ENCODE measurements around the gene ELOVL7. TPM values are rescaled to one million over a fixed set of nuclear protein-coding genes. Genes with fewer than 3 reads are reported as not detected.

The ELOVL7 gene
- total and polyA plus RNA-seq, 2 of the 4 experiments (the other 2 are of a cell fraction), result 0.18 TPM; not detected in 1

DNA sequence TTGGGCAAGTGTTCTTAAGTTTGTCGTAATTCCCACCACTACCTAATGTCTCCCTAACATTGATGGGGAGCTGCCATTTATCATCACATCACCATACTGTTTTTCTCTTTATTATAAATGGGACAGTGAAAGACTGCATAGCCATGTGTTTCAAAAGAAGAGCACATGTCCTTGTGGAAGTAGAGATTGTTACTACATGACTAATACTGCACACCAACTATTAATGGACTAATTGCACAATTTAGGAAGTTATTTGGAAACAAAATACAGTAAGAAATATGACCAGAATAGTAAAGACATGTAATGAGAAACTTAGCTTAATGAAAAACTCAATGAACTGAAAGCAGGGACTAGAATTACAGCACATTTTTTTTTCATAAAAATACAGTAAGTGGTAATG, 12.0 kb upstream of the ELOVL7 start:
- WGBS, 2 experiments (ENCODE audit: extremely low coverage in 2 of 2, insufficient read length in 1 of 2), result no CpG with 5 or more reads among the region's 1 CpG
- CTCF ChIA-PET, result no interaction called here

More for the DNA sequence above, 12.0 kb upstream of the ELOVL7 start:
- H3K9ac ChIP-seq (ENCODE audit: low read depth, low read length), result no peak overlapping the region
- no peak overlapping the region for H3K14ac ChIP-seq (replicated peaks; ENCODE audit: low read depth, low read length)
- peak; percentile 29 for DNase-seq
- no peaks in the 10 kb centered on the region; the same call in 1 of the 2 replicates for H3K27me3 ChIP-seq (ENCODE audit: control insufficient read depth, insufficient read depth, low read length)
- no peak overlapping the region for H2AK9ac ChIP-seq (replicated peaks; ENCODE audit: low read depth, low read length, poor library complexity)
- dilution Hi-C loops (cut with HindIII; ENCODE audit: low sequenced_read_pairs, unreplicated experiment) (no loop called here), intact Hi-C loops (cut with micrococcal nuclease) (no loop called here), in situ Hi-C loops (cut with MboI; ENCODE audit: low sequenced_read_pairs) (no loop called here)
- no peak overlapping the region for H3K23ac ChIP-seq (ENCODE audit: low read depth, low read length)
- no peak overlapping the region for H2AK5ac ChIP-seq (ENCODE audit: low read depth, low read length)
- no TSS peak for BruUV-seq (replicated peaks)
- POLR2A ChIA-PET (ENCODE audit: unreplicated experiment), result no interaction called here
- no peaks in the 10 kb centered on the region for H3K9me3 ChIP-seq (ENCODE audit: control insufficient read depth, insufficient read depth, low read length)
- H2AFZ ChIP-seq (replicated peaks; ENCODE audit: low read length, poor library complexity), result no peak overlapping the region
- H3K4ac ChIP-seq (ENCODE audit: low read depth, low read length), result no peak overlapping the region
- no peak overlapping the region for H2BK15ac ChIP-seq (ENCODE audit: low read depth, low read length)
- H2BK120ac ChIP-seq (ENCODE audit: low read depth, low read length), result no peak overlapping the region
- H3K9me1 ChIP-seq (ENCODE audit: insufficient read depth, low read length), result no peaks in the 10 kb centered on the region
- H3K4me3 ChIP-seq (ENCODE audit: insufficient read depth, low read depth, low read length), result no peak overlapping the region
- no peaks in the 10 kb centered on the region for H3K79me1 ChIP-seq (ENCODE audit: low read depth in 1 of 2, low read length in 2 of 2)
- H4K5ac ChIP-seq (ENCODE audit: low read depth, low read length), result no peak overlapping the region
- H3K18ac ChIP-seq (ENCODE audit: low read depth, low read length), result no peak overlapping the region
- ATAC-seq (ENCODE audit: low read depth), result peak; percentile 32; the same call in 1 of the 2 replicates
- no peaks in the 10 kb centered on the region for H3K4me1 ChIP-seq (ENCODE audit: control insufficient read depth, insufficient read depth, low read length)
- H2BK20ac ChIP-seq (ENCODE audit: low read depth, low read length), result no peak overlapping the region
- no peak overlapping the region for H3K27ac ChIP-seq (ENCODE audit: insufficient read depth, low read length)
- H2BK5ac ChIP-seq (ENCODE audit: low read depth, low read length, poor library complexity, severe bottlenecking), result no peak overlapping the region
- no peaks in the 10 kb centered on the region for H3K36me3 ChIP-seq (ENCODE audit: control insufficient read depth, insufficient read depth, low read length)
- no peak overlapping the region for H4K91ac ChIP-seq (ENCODE audit: insufficient read depth, low read depth, low read length)
- TF ChIP-seq MXI1 (IDR thresholded peaks at IDR 0.05; ENCODE audit: borderline replicate concordance, low read depth, low read length), result peak; percentile 45; the same call in 1 of the 2 replicates
- TF ChIP-seq CEBPB (IDR thresholded peaks at IDR 0.05; ENCODE audit: low read depth, low read length), result peak; percentile 66; the same call in 1 of the 2 replicates
- no peak for TF ChIP-seq MAZ (IDR thresholded peaks at IDR 0.05; ENCODE audit: borderline replicate concordance, low read depth, low read length)
- H3K4me2 ChIP-seq (ENCODE audit: low read depth, low read length), result no peak overlapping the region
- H4K20me1 ChIP-seq (ENCODE audit: insufficient read depth, low read length), result no peaks in the 10 kb centered on the region
- no peak overlapping the region for H4K8ac ChIP-seq (ENCODE audit: low read depth in 2 of 2, low read length in 2 of 2)
- no peak overlapping the region for H3K56ac ChIP-seq (ENCODE audit: extremely low read depth, insufficient read depth, low read length)

Measured in IMR-90 (cell line).